ENCODE data around the gene CDH23. TPM values are rescaled to one million over a fixed set of nuclear protein-coding genes. Genes with fewer than 3 reads are reported as not detected.
"Not testable (repeated sequence)": the region's sequence is repeated elsewhere in the genome, so short reads cannot be mapped to it uniquely, and the experiment has no call there.

Gene CDH23
- total RNA-seq, 1 experiment from 2014 or later, result 0.29 TPM

GRCh38 chr10:71842856-71843686 is 446.4 kb downstream of the CDH23 start:
- DNase-seq (ENCODE audit: low read depth, low spot score), result no peak
- in situ Hi-C loops (cut with HindIII; ENCODE audit: low pct_unique_long_range_greater_than_20kb, low sequenced_read_pairs), result no loop called here

- no peak for DNase-seq (ENCODE audit: low read depth, low spot score)
- in situ Hi-C loops (cut with HindIII; ENCODE audit: low pct_unique_long_range_greater_than_20kb, low sequenced_read_pairs), result no loop called here
Observed at GRCh38 chr10:71844084-71844483, 447.4 kb downstream of the CDH23 start.

GRCh38 chr10:71844695-71845094 is 448.0 kb downstream of the CDH23 start:
- in situ Hi-C loops (cut with HindIII; ENCODE audit: low pct_unique_long_range_greater_than_20kb, low sequenced_read_pairs), result no loop called here
- DNase-seq (ENCODE audit: low read depth, low spot score), result no peak

- DNase-seq (ENCODE audit: low read depth, low spot score), result no peak
- in situ Hi-C loops (cut with HindIII; ENCODE audit: low pct_unique_long_range_greater_than_20kb, low sequenced_read_pairs), result no loop called here
Observed at GRCh38 chr10:71845410-71846405, 449.0 kb downstream of the CDH23 start.

GRCh38 chr10:71846816-71847215 is 450.1 kb downstream of the CDH23 start:
- in situ Hi-C loops (cut with HindIII; ENCODE audit: low pct_unique_long_range_greater_than_20kb, low sequenced_read_pairs), result no loop called here

GRCh38 chr10:71847418-71847817 is 450.7 kb downstream of the CDH23 start:
- in situ Hi-C loops (cut with HindIII; ENCODE audit: low pct_unique_long_range_greater_than_20kb, low sequenced_read_pairs), result no loop called here
- no peak for DNase-seq (ENCODE audit: low read depth, low spot score)

More at GRCh38 chr10:71846816-71847215, 450.1 kb downstream of the CDH23 start:
- DNase-seq (ENCODE audit: low read depth, low spot score), result no peak

- peak; percentile 58 for DNase-seq (ENCODE audit: low read depth, low spot score)
- in situ Hi-C loops (cut with HindIII; ENCODE audit: low pct_unique_long_range_greater_than_20kb, low sequenced_read_pairs), result no loop called here
Observed at GRCh38 chr10:71848325-71849275, 451.9 kb downstream of the CDH23 start.

- no peak for DNase-seq (ENCODE audit: low read depth, low spot score)
- in situ Hi-C loops (cut with HindIII; ENCODE audit: low pct_unique_long_range_greater_than_20kb, low sequenced_read_pairs), result no loop called here
Observed at GRCh38 chr10:71849461-71849908, 452.8 kb downstream of the CDH23 start.

GRCh38 chr10:71850021-71850742 is 453.5 kb downstream of the CDH23 start:
- no peak for DNase-seq (ENCODE audit: low read depth, low spot score)
- in situ Hi-C loops (cut with HindIII; ENCODE audit: low pct_unique_long_range_greater_than_20kb, low sequenced_read_pairs), result no loop called here

- in situ Hi-C loops (cut with HindIII; ENCODE audit: low pct_unique_long_range_greater_than_20kb, low sequenced_read_pairs), result no loop called here
- DNase-seq (ENCODE audit: low read depth, low spot score), result peak; percentile 97
Observed at GRCh38 chr10:71850743-71851464, 454.2 kb downstream of the CDH23 start, which contains the start of gene PSAP. TSS of gene PSAP (minus strand) at chr10:71851251. CDS start at chr10:71851221, 30 bp downstream.

GRCh38 chr10:71851465-71852095 is 454.9 kb downstream of the CDH23 start:
- DNase-seq (ENCODE audit: low read depth, low spot score); in situ Hi-C loops (cut with HindIII; ENCODE audit: low pct_unique_long_range_greater_than_20kb, low sequenced_read_pairs): not testable (repeated sequence)

- DNase-seq (ENCODE audit: low read depth, low spot score), result no peak
- in situ Hi-C loops (cut with HindIII; ENCODE audit: low pct_unique_long_range_greater_than_20kb, low sequenced_read_pairs), result no loop called here
Observed at GRCh38 chr10:71852355-71852937, 455.7 kb downstream of the CDH23 start.

- peak; percentile 93 for DNase-seq (ENCODE audit: low read depth, low spot score)
- in situ Hi-C loops (cut with HindIII; ENCODE audit: low pct_unique_long_range_greater_than_20kb, low sequenced_read_pairs), result no loop called here
Observed at GRCh38 chr10:71854031-71854430, 457.3 kb downstream of the CDH23 start.

GRCh38 chr10:71856619-71857018 is 459.9 kb downstream of the CDH23 start:
- in situ Hi-C loops (cut with HindIII; ENCODE audit: low pct_unique_long_range_greater_than_20kb, low sequenced_read_pairs), result no loop called here
- no peak for DNase-seq (ENCODE audit: low read depth, low spot score)
